HCT116 (cell line): Measurements from ENCODE around the gene MAST4. TPM values are rescaled to one million over a fixed set of nuclear protein-coding genes. Genes with fewer than 3 reads are reported as not detected.

Experiments
- ATAC-seq: fragments of 200-7000 bp; cut with Tn5 transposase; 2 replicates; pipeline ENCODE4 v1.9.1; 2020; ENCODE audit warnings: mild to moderate bottlenecking, moderate library complexity
- BruUV-seq: library from RNA; stranded (reverse); fragments of 400-500 nt; replicated peaks from 2 replicates; lab custom pipeline; 2021; lab: Mats Ljungman, UMichigan
- CTCF ChIA-PET: fragments of 300-600 bp; sonication (Branson Sonifier 250); formaldehyde crosslinking; loops from one replicate; lab custom pipeline; 2021; ENCODE audit warnings: antibody characterized with exemption; lab: Charles Lee
- POLR2A ChIA-PET: fragments of 300-600, 350-600 bp; sonication (Branson Sonifier 250); formaldehyde crosslinking; loops from one replicate; lab custom pipeline; 2021; ENCODE audit warnings: antibody characterized with exemption; lab: Charles Lee
- RAD21 ChIA-PET, 2 experiments: fragments of 300-600 bp; sonication (Branson Sonifier 250); formaldehyde crosslinking; loops; one replicate each; lab custom pipeline; 2023; ENCODE audit warnings: low total read pairs in 2 of 2; ENCODE audit not compliant: uncharacterized antibody in 2 of 2, unreplicated experiment in 2 of 2, low non-redundant PET in 1 of 2; lab: Charles Lee
- DNase-seq: peaks from one replicate; pipeline ENCODE4 v3.0.0-alpha.2; 2010; ENCODE audit warnings: low read depth, low spot score
- H2AFZ ChIP-seq: fragments of 200-600 bp; shearing (Covaris generic), sonication (generic); 2 replicates; pipeline ENCODE4 v1.6.1; 2017; ENCODE audit warnings: low read depth, mixed run types, mixed read lengths, antibody characterized with exemption, low read length; ENCODE audit not compliant: poor library complexity, severe bottlenecking
- H3K27ac ChIP-seq: 2 replicates; pipeline ENCODE4 v1.5.1; 2012; ENCODE audit warnings: low read depth, low read length
- H3K27me3 ChIP-seq: fragments of 200-600 bp; sonication (generic); 2 replicates; pipeline ENCODE4 v1.6.1; 2016; ENCODE audit warnings: mixed run types, low read length, mixed read lengths; ENCODE audit not compliant: insufficient read depth
- H3K36me3 ChIP-seq, 2 experiments: fragments of 200-500 bp in 1 of 2; fragments of 200-600 bp in 1 of 2; sonication (Bioruptor generic) in 1 of 2; sonication (generic) in 1 of 2; 2 replicates each; pipeline versions ENCODE4 v1.5.1 to v1.6.1; 2014 to 2016; ENCODE audit warnings: low read length in 2 of 2, inconsistent platforms in 1 of 2, mixed read lengths in 1 of 2, mixed run types in 1 of 2; ENCODE audit not compliant: insufficient read depth in 2 of 2, control insufficient read depth in 1 of 2
- H3K4me1 ChIP-seq, 2 experiments: fragments of 200-600 bp in 1 of 2; sonication (generic) in 1 of 2; 2 replicates each; pipeline versions ENCODE4 v1.5.1 to v1.6.1; 2012 to 2017; ENCODE audit warnings: low read length in 2 of 2, inconsistent platforms in 1 of 2, mild to moderate bottlenecking in 1 of 2, mixed read lengths in 1 of 2, mixed run types in 1 of 2, moderate library complexity in 1 of 2; ENCODE audit not compliant: insufficient read depth in 2 of 2, control insufficient read depth in 1 of 2
- H3K4me2 ChIP-seq: fragments of 200-600 bp; sonication (generic); 2 replicates; pipeline ENCODE4 v1.6.1; 2017; ENCODE audit warnings: mixed run types, low read length, mixed read lengths
- H3K4me3 ChIP-seq, 2 experiments: fragments of 200-600 bp in 1 of 2; sonication (generic) in 1 of 2; replicated peaks in 1 of 2; 2 replicates each; pipeline ENCODE4 v1.5.1; 2011 to 2016; ENCODE audit warnings: low read length in 2 of 2, control low read depth in 1 of 2, low read depth in 1 of 2, mild to moderate bottlenecking in 1 of 2, mixed read lengths in 1 of 2, mixed run types in 1 of 2
- H3K79me2 ChIP-seq: fragments of 200-600 bp; sonication (generic); 2 replicates; pipeline ENCODE4 v1.6.1; 2017; ENCODE audit warnings: mild to moderate bottlenecking, mixed run types, low read length, moderate library complexity, mixed read lengths; ENCODE audit not compliant: insufficient read depth
- H3K9ac ChIP-seq: fragments of 200-600 bp; sonication (generic); 2 replicates; pipeline ENCODE4 v1.6.1; 2016; ENCODE audit warnings: low read length, mixed read lengths
- H3K9me2 ChIP-seq: fragments of 200-600 bp; sonication (generic), shearing (Covaris generic); 2 replicates; pipeline ENCODE4 v1.6.1; 2017; ENCODE audit warnings: mixed run types, mild to moderate bottlenecking, moderate library complexity; ENCODE audit not compliant: insufficient read depth
- H3K9me3 ChIP-seq, 2 experiments: fragments of 200-500 bp in 1 of 2; fragments of 200-600 bp in 1 of 2; sonication (Bioruptor generic) in 1 of 2; sonication (generic) in 1 of 2; 2 replicates each; pipeline ENCODE4 v1.6.1; 2014 to 2017; ENCODE audit warnings: low read length in 2 of 2, mixed read lengths in 2 of 2, inconsistent platforms in 1 of 2, low read depth in 1 of 2, mild to moderate bottlenecking in 1 of 2, mixed run types in 1 of 2, moderate library complexity in 1 of 2; ENCODE audit not compliant: control insufficient read depth in 1 of 2, insufficient read depth in 1 of 2
- H4K20me1 ChIP-seq: fragments of 200-600 bp; sonication (generic), shearing (Covaris generic); 2 replicates; pipeline ENCODE4 v1.6.1; 2017; ENCODE audit warnings: mixed run types, mild to moderate bottlenecking, moderate library complexity; ENCODE audit not compliant: insufficient read depth
- ELF1 ChIP-seq: IDR thresholded peaks from 2 replicates; pipeline ENCODE4 v1.6.1; 2012; ENCODE audit warnings: low read depth, borderline replicate concordance
- EZH2phosphoT487 ChIP-seq: fragments of 200-600 bp; IDR thresholded peaks from 2 replicates; pipeline ENCODE4 v1.6.1; 2018; ENCODE audit warnings: antibody characterized with exemption, borderline replicate concordance
- TCF7L2 ChIP-seq: IDR thresholded peaks from 2 replicates; pipeline ENCODE4 v1.7.0; 2011; ENCODE audit warnings: borderline replicate concordance, inconsistent platforms; ENCODE audit not compliant: insufficient read depth, insufficient read length; ENCODE audit errors: extremely low read depth
- intact Hi-C: fragments of 100-400 bp; cut with micrococcal nuclease; formaldehyde crosslinking; loops from 2 replicates; pipeline ENCODE4 v1.10.0; 2022
- total RNA-seq: library from RNA; stranded (reverse); gene quantifications from one replicate; pipeline ENCODE4 v1.2.1, GENCODE V29; 2021; ENCODE audit not compliant: unreplicated experiment
- TF ChIP-seq, protein P1 (sequence below), 3 experiments: fragments of 200-600 bp in 1 of 3; sonication (generic) in 1 of 3; IDR thresholded peaks in 2 of 3; conservative IDR thresholded peaks in 1 of 3; 2 replicates each; pipeline ENCODE4 v1.5.1; 2012 to 2017; ENCODE audit warnings: low read depth in 2 of 3, low read length in 2 of 3, antibody characterized with exemption in 1 of 3, borderline replicate concordance in 1 of 3, control low read depth in 1 of 3, mild to moderate bottlenecking in 1 of 3, mixed read lengths in 1 of 3, mixed run types in 1 of 3, moderate library complexity in 1 of 3; ENCODE audit not compliant: insufficient read depth in 1 of 3
- TF ChIP-seq, protein P2 (sequence below): IDR thresholded peaks from 2 replicates; pipeline ENCODE4 v1.6.1; 2012
- TF ChIP-seq, protein P3 (sequence below): IDR thresholded peaks from 2 replicates; pipeline ENCODE4 v1.6.1; 2012; ENCODE audit warnings: low read depth

MAST4 gene
- total RNA-seq, 1 experiment from 2014 or later, result 1.1 TPM

GRCh38 chr5:66617991-66618768 is 22.0 kb downstream of the MAST4 start:
- H3K4me1 ChIP-seq, result no peaks in the 10 kb centered on the region
- H2AFZ ChIP-seq, result no peak overlapping the region
- CTCF ChIA-PET, result no interaction called here
- intact Hi-C loops, result no loop called here
- no peak overlapping the region for H3K27ac ChIP-seq
- H3K4me3 ChIP-seq, result no peak overlapping the region
- no peaks in the 10 kb centered on the region for H3K9me3 ChIP-seq
- RAD21 ChIA-PET, result no interaction called here
- H3K4me2 ChIP-seq, result no peak overlapping the region
- ATAC-seq (no peak), DNase-seq (no peak)
- peaks cover 68% of the 10 kb centered on the region for H3K27me3 ChIP-seq
- no peaks in the 10 kb centered on the region for H3K79me2 ChIP-seq
- H4K20me1 ChIP-seq, result no peaks in the 10 kb centered on the region
- no TSS peak for BruUV-seq
- no peaks in the 10 kb centered on the region; a peak in 1 of 4 replicates for H3K36me3 ChIP-seq
- no peak overlapping the region for H3K9ac ChIP-seq
- no peaks in the 10 kb centered on the region for H3K9me2 ChIP-seq
- TF ChIP-seq, protein P1, sequence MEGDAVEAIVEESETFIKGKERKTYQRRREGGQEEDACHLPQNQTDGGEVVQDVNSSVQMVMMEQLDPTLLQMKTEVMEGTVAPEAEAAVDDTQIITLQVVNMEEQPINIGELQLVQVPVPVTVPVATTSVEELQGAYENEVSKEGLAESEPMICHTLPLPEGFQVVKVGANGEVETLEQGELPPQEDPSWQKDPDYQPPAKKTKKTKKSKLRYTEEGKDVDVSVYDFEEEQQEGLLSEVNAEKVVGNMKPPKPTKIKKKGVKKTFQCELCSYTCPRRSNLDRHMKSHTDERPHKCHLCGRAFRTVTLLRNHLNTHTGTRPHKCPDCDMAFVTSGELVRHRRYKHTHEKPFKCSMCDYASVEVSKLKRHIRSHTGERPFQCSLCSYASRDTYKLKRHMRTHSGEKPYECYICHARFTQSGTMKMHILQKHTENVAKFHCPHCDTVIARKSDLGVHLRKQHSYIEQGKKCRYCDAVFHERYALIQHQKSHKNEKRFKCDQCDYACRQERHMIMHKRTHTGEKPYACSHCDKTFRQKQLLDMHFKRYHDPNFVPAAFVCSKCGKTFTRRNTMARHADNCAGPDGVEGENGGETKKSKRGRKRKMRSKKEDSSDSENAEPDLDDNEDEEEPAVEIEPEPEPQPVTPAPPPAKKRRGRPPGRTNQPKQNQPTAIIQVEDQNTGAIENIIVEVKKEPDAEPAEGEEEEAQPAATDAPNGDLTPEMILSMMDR (IDR thresholded peaks at IDR 0.05 in 2 of 3, conservative IDR thresholded peaks at IDR 0.05 in 1 of 3; ENCODE audit: borderline replicate concordance in 1 of 3, insufficient read depth in 1 of 3, low read depth in 2 of 3, low read length in 2 of 3), result no peak
- TF ChIP-seq TCF7L2 (no peak), EZH2phosphoT487 (no peak), ELF1 (no peak)
- TF ChIP-seq, protein P2, sequence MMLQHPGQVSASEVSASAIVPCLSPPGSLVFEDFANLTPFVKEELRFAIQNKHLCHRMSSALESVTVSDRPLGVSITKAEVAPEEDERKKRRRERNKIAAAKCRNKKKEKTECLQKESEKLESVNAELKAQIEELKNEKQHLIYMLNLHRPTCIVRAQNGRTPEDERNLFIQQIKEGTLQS, result no peak
- TF ChIP-seq, protein P3, sequence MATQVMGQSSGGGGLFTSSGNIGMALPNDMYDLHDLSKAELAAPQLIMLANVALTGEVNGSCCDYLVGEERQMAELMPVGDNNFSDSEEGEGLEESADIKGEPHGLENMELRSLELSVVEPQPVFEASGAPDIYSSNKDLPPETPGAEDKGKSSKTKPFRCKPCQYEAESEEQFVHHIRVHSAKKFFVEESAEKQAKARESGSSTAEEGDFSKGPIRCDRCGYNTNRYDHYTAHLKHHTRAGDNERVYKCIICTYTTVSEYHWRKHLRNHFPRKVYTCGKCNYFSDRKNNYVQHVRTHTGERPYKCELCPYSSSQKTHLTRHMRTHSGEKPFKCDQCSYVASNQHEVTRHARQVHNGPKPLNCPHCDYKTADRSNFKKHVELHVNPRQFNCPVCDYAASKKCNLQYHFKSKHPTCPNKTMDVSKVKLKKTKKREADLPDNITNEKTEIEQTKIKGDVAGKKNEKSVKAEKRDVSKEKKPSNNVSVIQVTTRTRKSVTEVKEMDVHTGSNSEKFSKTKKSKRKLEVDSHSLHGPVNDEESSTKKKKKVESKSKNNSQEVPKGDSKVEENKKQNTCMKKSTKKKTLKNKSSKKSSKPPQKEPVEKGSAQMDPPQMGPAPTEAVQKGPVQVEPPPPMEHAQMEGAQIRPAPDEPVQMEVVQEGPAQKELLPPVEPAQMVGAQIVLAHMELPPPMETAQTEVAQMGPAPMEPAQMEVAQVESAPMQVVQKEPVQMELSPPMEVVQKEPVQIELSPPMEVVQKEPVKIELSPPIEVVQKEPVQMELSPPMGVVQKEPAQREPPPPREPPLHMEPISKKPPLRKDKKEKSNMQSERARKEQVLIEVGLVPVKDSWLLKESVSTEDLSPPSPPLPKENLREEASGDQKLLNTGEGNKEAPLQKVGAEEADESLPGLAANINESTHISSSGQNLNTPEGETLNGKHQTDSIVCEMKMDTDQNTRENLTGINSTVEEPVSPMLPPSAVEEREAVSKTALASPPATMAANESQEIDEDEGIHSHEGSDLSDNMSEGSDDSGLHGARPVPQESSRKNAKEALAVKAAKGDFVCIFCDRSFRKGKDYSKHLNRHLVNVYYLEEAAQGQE, result no peak
- POLR2A ChIA-PET, result no interaction called here
